Adrenal gland (tissue), 5 donors: Measurements from ENCODE around the gene NUF2.

Experiments used
- CTCF ChIP-seq, 6 experiments: fragments of 450-650 bp in 4 of 6; fragments of 200-600 bp in 2 of 6; sonication (generic) in 1 of 6; IDR thresholded peaks; 1 replicate in 5 of 6; 2 replicates in 1 of 6; pipeline versions ENCODE4 v1.5.1 to v1.8.0; 2016 to 2021; ENCODE audit warnings: antibody characterized with exemption in 6 of 6, mild to moderate bottlenecking in 2 of 6, moderate library complexity in 1 of 6
- POLR2A ChIP-seq, 2 donors: fragments of 450-650 bp; IDR thresholded peaks; one replicate each; pipeline ENCODE4 v1.6.1; 2017; ENCODE audit warnings: antibody characterized with exemption in 2 of 2, mild to moderate bottlenecking in 2 of 2, moderate library complexity in 1 of 2
- donor health status: DM: no; HTN: no; CAD: no.

GRCh38 chr1:163320891-163321290, 863 bp upstream of the NUF2 start:
- no peak for TF ChIP-seq CTCF (IDR thresholded peaks at IDR 0.05)
- no peak for TF ChIP-seq POLR2A (IDR thresholded peaks at IDR 0.05)
